HG03432 (cell line): ENCODE results near the gene EDEM1.

Experiments used
- ATAC-seq: cut with Tn5 transposase; IDR thresholded peaks from one replicate; pipeline ENCODE4 v1.9.1; 2021; ENCODE audit warnings: mild to moderate bottlenecking, moderate library complexity; ENCODE audit not compliant: unreplicated experiment

Gene EDEM1

DNA sequence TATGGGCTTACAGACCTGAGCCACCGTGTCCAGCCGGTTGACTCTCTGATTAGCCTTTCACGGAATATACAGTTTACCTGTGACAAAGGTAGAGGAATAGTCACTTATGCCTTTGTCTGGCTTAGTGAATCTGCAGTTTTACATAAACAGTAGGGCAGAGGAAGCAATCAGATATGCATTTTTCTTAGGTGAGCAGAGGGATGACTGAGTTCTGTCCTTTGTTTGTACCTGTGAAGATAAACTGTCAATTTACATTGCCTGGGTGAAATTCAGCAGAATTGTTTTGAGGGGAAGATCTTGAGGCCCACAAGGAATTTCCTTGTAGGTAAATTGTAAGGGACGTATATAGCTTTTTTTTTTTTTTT, 10.8 kb downstream of the EDEM1 start:
- no peak for ATAC-seq

DNA sequence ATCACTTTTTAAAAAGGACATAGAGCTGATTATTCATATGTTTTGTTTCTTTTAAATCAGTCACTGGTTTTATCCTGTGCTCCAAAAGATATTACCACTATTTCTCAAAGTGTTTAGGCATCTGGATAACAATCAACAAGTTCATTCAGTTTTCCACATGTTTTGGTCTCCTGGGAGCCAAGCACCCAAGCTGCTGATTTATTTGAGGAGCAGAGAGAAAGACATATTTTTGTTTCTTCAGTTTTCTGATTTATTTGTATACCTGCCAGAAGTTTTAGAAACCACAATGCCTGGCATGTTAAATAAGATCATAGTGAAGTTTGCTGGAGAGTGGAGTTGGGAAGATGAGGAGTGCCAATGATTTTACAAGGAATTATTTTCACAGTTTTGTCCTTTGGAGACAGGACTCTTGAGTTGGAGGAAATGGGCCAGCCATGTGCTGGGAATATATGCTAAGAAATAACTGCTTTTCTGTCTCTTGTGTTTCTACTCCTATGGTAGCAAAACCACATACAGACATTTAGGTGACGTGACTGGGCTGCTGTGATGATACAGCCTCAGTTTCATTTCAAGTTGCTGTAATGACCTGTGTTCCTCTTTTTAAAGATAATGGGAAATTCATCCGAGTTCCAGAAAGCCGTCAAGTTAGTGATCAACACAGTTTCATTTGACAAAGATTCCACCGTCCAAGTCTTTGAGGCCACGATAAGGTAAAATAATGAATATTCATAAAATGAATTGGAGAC, 11.7 kb downstream of the EDEM1 start:
- peak; percentile 41 for ATAC-seq

DNA sequence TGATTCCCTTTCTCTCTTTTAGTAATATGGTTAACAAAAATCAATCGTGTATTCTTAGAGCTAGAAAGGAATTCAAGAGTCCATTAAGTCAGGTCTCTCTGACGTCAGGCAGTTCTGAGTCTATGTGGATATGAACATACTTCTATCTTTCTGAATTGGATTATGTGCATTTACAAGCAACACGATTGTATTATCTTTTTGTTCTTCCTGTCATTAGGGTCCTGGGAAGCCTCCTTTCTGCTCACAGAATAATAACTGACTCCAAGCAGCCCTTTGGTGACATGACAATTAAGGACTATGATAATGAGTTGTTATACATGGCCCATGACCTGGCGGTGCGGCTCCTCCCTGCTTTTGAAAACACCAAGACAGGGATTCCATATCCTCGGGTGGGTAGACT, 14.0 kb downstream of the EDEM1 start:
- ATAC-seq: no peak

DNA sequence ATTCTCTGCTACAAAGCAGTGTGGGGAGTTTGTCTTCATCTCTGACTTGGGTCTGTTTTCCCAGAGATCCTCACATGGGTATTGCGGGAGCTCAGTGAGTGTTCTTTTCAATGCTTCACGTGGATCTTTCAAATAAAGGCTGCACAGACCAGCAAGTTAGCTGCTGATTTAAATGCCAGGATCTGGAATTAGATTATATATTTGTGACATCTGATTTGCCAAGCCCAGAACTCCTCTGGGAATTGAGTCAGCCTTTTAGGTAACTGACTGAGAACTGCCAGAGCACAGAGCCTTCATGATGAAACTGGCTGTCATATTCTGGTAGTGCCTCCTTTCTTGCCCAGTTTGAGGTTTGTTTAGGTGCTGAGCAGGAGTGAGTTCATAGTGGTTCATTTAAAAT, 14.7 kb downstream of the EDEM1 start:
- ATAC-seq: no peak

DNA sequence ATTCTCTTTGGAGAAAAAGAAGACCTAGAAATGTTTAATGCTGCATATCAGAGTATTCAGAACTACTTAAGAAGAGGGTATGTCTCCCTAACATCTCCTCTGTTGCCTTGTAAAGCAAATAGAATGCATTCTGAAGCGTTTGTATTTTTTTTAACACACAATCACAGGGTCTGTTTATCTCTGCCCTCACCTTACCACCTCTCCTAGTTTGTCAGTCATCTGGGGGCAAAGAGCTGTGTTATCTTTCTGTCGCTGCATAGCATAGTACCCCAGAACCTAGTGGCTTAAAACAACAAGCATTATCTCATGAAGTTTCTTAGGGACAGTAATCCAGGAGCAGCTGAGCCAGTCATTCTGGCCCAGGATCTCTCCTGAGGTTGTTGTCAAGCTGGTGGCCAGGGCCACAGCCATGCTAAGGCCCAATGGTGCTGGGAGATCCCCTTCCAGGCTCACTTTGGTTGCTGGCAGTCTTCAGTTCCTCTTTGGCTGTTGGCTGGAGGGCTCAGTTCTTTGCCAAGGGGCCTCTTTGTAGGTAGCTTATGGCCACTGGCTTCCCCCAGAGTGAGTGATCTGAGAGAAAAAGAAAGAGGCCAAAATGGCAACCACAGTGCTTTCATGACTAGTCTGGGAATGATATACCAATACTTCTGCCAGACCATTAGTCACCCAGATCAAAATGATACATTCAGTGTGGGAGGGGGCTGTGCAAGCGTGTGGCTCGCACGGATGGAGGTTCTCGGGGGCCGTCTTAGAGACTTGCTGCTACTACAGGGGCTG, 17.8 kb downstream of the EDEM1 start:
- ATAC-seq: peak; percentile 99

DNA sequence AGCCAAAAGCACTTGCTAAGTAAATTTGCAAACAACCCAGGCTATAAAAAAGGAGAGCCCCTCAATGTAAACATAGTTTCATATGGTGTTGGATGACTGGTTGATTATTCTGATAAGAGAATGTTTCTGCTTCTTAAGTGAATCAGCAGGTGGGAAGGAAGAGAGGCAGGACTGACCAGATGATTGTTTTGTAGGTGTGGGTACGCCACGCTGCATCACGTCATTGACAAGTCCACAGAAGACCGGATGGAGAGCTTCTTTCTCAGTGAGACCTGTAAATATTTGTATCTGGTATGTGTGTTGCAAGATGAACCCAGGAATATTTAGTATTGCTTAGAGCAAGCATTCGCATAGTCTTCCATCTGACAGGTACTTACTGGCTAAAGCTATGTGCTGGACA, 23.4 kb downstream of the EDEM1 start:
- no peak for ATAC-seq

DNA sequence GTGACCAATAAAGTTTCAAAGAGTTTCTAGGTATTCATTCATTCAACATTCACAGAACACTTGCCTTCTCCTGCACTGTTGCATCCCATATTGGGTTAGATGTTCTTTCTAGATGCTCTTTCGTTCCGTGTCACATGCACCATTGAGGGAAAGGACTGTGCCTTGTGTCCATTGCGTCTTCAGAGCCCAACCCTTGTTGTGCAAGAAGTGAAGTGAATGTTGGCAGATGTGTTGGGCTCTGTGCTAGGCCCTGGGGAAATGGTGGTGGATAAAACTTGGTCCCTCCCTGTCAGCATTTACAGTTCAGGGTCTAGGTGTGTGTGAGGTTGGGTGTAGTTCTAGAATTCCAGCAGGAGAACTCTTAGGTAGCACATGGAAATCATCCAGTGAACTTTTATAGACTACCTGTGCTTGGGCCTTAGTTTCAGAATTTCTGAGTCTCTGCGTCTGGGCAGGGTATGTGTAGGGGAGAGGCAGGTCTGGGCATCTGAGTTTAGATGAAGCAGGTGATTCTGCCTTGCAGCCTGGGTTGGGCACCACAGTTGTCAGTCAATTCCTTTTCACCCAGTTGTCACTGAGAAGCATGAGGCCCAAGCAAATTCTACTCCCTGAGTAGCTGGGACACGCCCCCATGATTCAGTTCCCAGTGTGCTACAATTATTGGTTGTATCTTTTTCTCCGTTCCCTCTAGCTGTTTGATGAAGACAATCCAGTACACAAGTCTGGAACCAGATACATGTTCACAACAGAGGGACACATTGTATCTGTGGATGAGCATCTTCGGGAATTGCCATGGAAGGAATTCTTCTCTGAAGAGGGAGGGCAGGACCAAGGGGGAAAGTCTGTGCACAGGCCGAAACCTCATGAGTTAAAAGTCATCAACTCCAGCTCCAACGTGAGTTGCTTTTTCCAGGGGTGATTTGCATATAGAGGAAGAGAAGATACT, 25.4 kb downstream of the EDEM1 start:
- no peak for ATAC-seq

DNA sequence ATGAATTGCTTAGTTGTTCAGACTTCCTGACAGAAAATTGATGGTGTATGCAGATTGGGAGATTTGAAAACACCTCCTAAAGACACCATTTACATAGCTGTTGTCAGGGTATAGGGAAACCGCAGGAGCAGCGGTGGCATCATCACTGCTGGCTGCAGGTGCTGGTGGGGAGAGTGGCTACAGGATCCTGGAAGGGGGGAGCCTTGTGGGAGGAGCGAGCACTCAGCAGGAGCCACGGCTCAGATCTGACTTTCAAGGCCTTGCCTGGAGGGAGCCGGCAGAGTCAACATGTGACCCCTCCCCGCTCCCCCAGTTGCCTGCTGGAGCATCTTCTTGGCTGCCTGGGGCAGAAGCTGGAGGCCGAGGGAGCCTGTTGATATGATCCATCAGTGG, 26.1 kb downstream of the EDEM1 start:
- ATAC-seq: no peak

DNA sequence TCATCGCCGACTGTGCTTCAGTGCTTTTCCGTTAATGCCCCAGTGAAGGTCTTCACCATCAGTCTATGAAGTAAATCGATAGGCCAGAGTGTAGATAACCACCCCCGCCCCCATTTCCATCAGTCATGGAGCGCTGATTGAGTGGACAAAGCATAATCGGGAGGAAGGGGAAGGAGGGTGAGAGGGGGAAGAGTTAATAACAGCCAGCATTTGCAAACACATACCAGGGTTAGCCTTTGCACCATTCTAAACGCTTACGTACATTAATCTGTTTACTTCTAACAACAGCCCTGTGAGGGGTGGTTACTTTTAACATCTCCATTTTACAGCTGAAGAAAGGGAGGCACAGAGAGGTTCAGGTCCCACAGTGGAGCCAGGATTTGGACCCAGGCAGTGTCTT, 26.8 kb downstream of the EDEM1 start:
- no peak for ATAC-seq

DNA sequence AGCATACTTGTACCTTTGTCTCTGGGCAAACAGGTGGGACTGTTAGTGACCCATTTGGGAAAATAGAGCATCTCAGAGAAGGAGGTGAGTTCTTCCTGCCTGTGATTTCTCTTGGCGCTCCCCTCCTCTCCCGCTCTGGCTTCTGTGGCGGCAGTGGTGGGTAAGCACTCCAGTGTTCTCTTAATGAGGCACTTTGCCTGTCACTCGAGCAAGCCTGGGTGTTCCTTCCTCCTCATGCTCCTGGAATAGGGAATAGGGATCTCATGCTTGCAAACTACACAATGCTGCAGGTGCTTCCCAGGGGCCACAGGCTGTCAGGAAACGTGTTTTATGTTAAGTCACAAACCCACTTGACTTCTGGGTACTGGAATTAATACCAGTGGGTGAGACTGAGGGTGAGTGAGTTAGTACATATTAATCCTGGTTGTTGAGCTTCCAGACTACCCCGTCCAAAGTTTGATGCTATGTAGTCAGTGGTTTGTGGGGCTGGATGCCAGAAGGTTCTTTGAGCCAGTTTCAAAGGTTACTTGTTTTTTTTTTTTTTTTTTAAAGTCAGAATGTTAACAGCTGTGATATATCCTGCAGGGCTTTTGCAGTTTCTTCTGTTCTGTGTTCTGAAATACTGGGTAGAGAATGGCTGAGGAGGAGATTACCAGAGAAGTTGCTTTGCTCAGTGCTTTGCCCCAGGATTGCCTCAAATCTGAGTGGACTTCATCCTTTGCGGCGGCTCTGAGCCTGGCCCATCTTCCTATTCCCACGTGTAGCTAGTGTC, 30.5 kb downstream of the EDEM1 start:
- ATAC-seq: no peak

DNA sequence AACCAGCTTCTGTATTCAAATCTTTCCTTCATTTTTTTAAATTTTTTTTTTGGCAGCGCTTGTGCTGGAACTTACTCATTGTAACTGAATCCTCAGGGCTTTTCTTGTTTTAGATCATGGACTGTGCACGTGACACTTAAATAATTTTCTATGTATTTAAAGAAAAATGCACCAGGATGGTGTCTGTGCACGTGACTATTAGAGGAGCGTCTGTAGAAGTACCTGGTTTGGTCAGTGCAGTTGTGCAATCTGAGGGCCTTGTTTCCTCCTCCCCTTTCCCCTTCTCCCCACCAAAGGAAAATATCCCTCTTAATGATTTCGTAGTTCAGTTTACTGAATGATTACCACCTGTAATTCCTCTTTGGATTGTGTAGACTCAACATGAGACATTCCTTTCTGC, 31.3 kb downstream of the EDEM1 start:
- no peak for ATAC-seq

DNA sequence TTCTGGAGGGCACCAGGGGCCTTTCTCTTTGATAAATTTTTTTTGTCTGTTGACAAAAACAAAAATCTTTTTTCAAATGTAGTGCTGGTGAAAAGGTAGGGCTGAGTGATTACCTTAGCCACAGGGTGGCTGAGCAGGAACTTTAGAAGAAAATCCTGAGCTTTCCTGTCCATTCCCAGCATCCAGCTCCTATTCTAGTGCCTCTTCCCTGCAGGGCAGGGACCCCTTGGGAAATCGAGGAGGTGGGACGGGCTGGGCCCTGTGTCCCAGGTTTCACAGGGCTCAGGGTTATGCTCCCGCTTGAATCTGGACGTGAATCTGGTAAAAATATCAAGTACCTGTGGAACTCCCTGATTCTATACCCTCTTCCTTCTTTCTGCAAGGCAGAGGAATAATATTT, 31.7 kb downstream of the EDEM1 start:
- ATAC-seq: no peak

DNA sequence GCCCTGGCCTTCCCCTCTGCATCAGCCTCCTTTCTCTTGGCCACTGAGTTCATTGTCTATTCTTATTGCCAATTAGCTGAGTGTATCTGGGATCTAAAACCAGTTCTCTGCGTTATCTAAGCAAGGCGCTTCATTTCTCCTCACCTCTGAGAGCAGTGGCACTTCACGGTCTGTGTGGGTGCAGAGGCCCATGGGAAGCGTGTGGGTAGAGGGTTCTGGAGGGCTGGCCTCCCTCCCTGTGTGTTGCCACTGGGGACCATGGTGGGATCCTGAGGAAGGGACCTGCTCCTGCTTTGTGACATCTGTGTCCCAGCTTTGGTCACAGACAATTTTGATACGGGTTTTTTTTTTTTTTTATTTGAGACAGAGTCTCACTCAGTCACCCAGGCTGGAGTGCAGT, 32.7 kb downstream of the EDEM1 start:
- no peak for ATAC-seq

DNA sequence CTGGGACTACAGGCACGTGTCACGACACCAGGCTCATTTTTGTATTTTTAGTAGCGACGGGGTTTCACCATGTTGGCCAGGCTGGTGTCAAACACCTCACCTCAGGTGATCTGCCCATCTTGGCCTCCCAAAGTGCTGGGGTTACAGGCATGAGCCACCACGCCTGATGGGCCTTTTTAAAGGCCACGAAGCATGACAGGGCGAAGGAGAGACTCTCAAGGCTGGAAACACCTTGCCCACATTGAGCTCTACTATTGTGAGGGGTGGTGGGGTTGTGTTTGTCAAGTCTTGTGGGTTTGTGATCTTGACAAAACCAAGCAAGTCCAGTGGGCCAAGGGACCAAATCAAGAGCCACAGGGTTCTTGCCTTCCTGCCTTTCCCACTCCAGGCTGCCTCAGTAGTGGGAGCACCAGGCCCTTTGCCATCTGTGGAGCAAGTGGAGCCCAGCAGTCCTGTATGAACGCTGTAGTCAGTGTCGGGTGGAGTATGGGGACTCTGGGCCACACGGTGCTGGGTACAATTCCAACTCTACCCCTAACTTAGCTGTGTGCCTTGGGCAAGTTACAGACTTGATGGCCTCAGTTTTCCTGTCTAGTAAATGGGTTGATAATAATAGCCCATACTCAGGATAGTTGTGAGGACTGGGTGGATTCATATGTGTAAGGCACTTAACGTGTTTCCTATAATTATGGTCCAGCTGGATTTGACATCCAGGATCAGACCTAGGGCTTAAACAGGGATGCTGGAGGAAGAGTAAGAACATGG, 33.3 kb downstream of the EDEM1 start:
- ATAC-seq: no peak

DNA sequence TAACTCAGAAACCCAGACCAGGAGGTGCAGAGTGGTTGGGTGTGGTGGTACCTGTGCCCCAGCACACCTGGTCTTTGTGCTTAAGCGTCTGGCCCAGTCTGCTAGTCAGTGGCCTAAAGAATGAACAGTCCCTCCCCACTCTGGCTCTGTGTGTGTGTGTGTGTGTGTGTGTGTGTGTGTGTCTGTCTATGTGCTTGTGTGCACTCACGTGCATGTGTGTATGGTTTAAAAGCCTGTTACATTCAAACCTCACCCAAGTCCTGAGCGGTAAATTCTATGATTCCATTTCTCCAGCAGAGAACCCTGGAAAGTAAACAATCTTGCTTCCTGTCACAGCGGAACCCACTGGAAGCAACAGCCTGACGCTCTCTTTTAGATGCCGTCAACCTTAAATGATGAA, 34.2 kb downstream of the EDEM1 start:
- no peak for ATAC-seq

DNA sequence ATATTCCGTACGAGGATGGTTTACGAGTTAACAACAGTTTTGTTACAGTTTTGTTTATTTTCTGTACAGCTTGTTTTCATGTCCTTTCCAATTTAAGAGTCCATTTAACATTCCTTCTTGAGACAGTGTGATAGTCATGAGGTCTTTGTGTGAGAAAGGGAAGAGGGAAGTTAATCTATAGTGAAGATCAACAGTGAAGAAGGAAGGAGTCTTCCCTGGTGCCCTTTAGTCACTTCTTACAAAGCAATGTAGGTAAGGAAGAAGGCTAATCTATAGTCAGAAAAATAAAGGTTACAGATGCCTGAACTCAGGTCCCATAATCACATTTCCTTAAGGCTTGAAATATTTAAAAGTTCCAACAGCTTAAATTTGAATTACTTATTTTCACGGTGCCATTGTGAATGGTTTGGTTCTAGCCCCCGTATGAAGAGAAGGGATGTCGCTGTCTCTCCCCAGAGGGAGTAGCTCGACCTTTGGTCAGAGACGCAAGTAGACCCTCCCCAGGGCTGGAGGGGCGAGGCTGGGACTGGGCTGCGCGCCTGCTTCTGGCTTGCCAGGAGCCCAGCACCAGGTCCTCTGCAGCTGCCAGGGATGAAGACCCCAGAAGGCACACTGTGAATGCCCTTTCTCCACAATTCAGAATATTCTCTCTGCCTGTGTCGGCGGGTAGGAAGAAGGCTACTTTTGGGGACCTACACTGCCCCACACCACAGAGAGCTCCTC, 34.9 kb downstream of the EDEM1 start:
- ATAC-seq: no peak

DNA sequence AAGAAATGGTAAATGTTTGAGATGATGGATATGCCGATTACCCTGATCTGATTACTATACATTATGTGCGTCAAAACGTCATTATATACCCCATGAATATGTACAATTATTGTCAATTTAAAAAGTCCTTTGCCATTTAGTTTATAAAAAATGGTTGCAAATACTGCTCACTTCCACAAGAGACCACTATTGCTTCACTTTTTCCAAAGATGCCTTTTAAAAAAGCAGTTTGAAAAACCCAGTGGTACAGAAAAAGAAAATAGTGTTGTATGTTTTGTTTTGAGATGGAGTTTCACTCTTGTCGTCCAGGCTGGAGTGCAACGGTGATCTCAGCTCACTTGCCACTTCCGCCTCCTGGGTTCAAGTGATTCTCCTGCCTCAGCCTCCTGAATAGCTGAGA, 39.3 kb downstream of the EDEM1 start:
- ATAC-seq: no peak

DNA sequence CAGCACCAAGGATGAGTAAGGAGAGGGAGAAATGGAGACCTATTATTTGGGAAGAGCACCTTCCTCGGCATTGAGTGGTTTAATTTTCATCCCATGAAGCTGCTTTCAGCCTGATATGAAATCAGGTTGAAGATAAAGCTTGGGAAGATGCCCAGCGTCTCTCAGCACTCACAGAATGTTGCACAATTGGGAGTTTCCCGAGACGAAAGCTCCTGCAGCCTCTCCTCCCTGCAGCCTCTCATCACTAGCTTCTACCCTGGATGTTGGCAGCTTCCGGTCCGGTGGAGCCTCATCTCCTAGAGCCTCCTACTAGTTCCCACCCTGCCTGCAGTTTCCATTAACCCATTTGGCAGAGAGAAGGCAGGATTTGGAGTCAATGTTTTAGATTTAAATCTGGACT, 40.3 kb downstream of the EDEM1 start:
- ATAC-seq: no peak

DNA sequence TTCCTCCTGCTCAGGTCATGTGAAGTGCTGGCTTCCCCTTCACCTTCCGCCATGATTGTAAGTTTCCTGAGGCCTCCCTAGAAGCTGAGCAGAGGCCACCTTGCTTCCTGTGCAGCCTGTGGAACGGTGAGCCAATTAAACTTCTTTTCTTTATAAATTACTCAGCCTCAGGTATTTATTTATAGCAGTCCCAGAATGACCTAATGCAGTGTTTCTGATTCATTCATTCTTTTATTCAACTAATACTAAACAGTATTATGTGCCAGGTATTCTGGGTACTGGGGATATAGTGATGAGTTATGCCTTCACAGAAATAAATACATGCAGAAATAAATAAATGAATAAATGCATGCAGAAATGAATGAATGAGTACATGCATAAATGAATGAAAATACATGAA, 41.9 kb downstream of the EDEM1 start:
- no peak for ATAC-seq
